ENCODE measurements around the gene ZKSCAN7. TPM values are rescaled to one million over a fixed set of nuclear protein-coding genes. Genes with fewer than 3 reads are reported as not detected.

Gene ZKSCAN7
- total and polyA plus RNA-seq, 4 experiments from 2014 or later, result 0.65 to 4.2 (median 3.0) TPM

Other genes starting within 250 kb of the ZKSCAN7 start
- 10 to 100 TPM; 21.3 to 21.8 TPM for gene TCAIM, start 216.4 kb upstream of the ZKSCAN7 start, total RNA-seq
- 10 to 100 TPM; 16.7 to 17.3 TPM for gene TCAIM, start 216.4 kb upstream of the ZKSCAN7 start, polyA plus RNA-seq
- 10 to 100 TPM; 30.0 to 31.5 TPM for gene ZNF445, start 77.5 kb upstream of the ZKSCAN7 start, total RNA-seq
- gene ZNF445, start 77.5 kb upstream of the ZKSCAN7 start, polyA plus RNA-seq, result 1 to 10 TPM in 1 of 2 donors, under 1 TPM in 1; 0.57 to 3.8 TPM
- under 1 TPM; 0.06 to 0.61 TPM for gene ZNF660, start 29.8 kb downstream of the ZKSCAN7 start, total RNA-seq
- under 1 TPM in 1 of 2 donors, not detected in 1; 0.09 TPM for gene ZNF660, start 29.8 kb downstream of the ZKSCAN7 start, polyA plus RNA-seq
- gene ZNF197, start 69.8 kb downstream of the ZKSCAN7 start, total RNA-seq, result 10 to 100 TPM; 18.0 to 18.4 TPM
- gene ZNF197, start 69.8 kb downstream of the ZKSCAN7 start, polyA plus RNA-seq, result 1 to 10 TPM; 1.9 to 5.2 TPM
- gene ZNF35, start 93.5 kb downstream of the ZKSCAN7 start, total RNA-seq, result 1 to 10 TPM; 3.8 to 5.2 TPM
- gene ZNF35, start 93.5 kb downstream of the ZKSCAN7 start, polyA plus RNA-seq, result 1 to 10 TPM in 1 of 2 donors, under 1 TPM in 1; 0.87 to 1.2 TPM
- 1 to 10 TPM; 3.1 to 3.4 TPM for gene ZNF502, start 157.5 kb downstream of the ZKSCAN7 start, total RNA-seq
- gene ZNF502, start 157.5 kb downstream of the ZKSCAN7 start, polyA plus RNA-seq, result 1 to 10 TPM; 2.1 to 4.0 TPM
- gene ZNF501, start 174.4 kb downstream of the ZKSCAN7 start, total RNA-seq, result 1 to 10 TPM; 7.4 to 7.5 TPM
- 1 to 10 TPM; 2.1 to 2.9 TPM for gene ZNF501, start 174.4 kb downstream of the ZKSCAN7 start, polyA plus RNA-seq
- gene KIAA1143, start 206.4 kb downstream of the ZKSCAN7 start, total RNA-seq, result 10 to 100 TPM; 37.6 to 39.7 TPM
- gene KIAA1143, start 206.4 kb downstream of the ZKSCAN7 start, polyA plus RNA-seq, result 10 to 100 TPM; 14.5 to 31.3 TPM
- gene KIF15, start 206.6 kb downstream of the ZKSCAN7 start, total RNA-seq, result under 1 TPM; 0.19 to 0.38 TPM
- gene KIF15, start 206.6 kb downstream of the ZKSCAN7 start, polyA plus RNA-seq, result not detected